RPMI7951 (cell line): ENCODE data around the gene RAPSN. TPM values are rescaled to one million over a fixed set of nuclear protein-coding genes. Genes with fewer than 3 reads are reported as not detected.

Experiments
- DNase-seq: peaks from one replicate; pipeline ENCODE4 v3.0.0-alpha.2; 2012; ENCODE audit warnings: low read depth
- total RNA-seq: library from RNA; depleted of rRNA; stranded (reverse); fragments of >200 nt; shearing (Covaris generic); gene quantifications from 2 replicates; pipeline ENCODE4 v1.2.3, GENCODE V29; 2014

The RAPSN gene
- total RNA-seq, 1 experiment from 2014 or later: not detected

DNA sequence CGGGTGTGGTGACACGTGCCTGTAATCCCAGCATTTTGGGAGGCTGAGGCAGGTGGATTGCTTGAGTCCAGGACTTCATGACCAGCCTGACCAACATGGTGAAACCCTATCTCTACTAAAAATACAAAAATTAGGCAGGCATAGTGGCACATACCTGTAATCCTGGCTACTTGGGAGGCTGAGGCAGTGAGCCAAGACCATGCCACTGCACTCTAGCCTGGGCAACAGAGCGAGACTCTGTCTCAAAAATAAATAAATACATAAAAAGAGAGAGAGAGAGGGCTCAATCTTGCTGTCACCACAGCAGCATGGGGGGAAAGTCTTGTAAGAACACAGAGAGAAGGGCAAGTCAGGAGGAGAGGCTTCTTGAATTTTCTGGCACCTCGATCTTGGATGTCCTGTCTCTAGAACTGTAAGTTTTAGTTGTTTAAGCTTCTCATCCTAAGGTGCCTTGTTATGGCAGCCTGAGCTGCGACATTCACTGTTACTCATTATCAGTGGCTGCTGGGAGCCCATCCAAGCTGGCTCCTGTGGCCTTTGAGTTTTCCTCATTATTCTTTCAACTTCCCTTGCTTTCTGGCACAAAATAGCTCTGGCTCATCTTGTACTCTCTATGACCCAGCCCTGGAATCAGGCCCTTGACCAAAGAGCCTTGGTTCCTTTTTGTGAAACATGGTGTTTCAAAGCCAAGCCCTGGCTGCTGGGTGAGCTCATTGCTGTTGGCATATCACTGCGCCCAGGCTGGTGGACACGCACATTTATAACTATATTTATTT lies 14.7 kb downstream of the RAPSN start:
- DNase-seq: peak; percentile 74

DNA sequence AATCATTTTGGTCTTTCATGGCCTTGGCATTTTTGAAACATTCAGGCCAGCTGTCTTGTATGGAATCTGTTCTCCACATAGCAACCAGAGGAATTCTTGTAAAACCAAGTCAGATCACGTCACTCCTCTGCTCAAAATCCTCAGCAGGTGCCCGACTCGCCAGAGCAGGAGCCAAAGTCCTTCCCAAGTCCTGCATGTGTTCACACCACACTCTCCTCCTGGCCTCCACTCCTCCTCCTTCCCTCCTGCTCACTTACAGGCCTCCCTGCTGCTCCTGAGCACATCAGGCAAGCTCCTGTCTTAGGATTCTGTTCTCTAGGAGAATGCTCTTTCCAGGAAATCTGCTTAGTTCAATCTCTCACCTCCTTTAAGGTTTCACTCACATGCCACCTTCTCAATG lies 15.8 kb downstream of the RAPSN start:
- DNase-seq: no peak

- DNase-seq: no peak
Measured at GRCh38 chr11:47431356-47432083, 17.4 kb downstream of the RAPSN start.

DNA sequence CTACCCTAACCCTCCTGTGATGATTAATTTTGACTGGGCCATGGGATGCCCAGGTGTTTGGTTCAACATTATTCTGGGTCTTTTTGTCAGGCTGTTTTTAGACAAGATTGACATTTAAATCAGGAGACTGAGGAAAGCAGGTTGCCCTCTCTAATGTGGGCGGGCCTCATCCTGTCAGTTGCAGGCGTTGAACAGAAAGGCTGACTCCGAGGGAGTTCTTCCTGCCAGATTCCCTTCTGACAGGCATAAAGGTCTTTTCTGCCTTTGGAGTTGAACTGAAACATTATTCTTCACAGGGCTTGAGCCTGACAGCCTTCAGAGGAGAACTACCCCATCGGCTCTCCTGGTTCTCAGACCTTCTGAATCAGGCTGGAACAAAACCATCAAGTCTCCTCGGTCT lies 18.4 kb downstream of the RAPSN start:
- no peak for DNase-seq

DNA sequence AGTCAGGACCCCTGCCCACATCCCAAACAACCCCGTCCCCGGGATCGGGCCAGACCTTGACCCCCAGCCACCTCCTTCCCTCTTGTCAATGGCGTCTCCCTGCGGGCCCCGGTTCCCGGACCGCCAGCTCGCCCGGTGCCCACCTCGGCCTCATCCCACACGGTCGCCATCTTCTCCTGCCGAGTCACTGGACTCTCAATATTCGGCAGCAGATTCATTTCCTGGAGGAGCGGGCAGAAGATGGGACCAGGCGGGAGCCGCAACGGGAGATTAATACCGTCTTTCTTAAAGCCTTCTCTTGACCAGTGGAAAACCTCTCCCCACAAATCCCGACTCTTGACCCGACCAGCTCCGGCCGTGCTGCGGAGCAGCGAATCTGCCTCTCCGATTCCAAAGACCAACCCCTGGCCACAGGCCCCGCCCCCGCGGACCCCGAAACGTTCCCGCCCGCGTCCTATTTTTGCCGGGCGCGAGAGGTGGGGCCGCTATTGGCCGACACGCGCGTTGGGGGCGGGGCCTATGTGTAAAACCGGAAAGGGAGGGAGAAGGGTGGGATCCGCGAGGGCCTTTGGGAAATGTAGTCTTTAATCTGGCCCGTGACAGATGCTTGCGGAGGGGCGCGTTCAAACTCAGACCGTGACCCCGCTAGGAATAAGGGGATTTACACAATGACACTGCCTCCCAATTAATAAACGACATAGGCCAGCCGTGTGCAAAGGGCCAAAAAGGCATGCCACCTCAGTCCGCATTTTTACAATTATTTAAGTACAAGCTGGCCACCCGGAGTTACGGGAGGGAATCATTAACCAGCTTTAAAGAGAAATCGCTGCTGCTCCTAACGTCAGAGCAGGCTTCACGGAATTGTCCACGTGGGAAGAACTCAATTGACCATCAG lies 22.6 kb downstream of the RAPSN start, which contains the start of gene PSMC3:
TSS of gene PSMC3 (minus strand) at position 378 of the 895 bp plus-strand sequence. CDS start at position 218, 160 bp downstream.
- DNase-seq: peak; percentile 93

DNA sequence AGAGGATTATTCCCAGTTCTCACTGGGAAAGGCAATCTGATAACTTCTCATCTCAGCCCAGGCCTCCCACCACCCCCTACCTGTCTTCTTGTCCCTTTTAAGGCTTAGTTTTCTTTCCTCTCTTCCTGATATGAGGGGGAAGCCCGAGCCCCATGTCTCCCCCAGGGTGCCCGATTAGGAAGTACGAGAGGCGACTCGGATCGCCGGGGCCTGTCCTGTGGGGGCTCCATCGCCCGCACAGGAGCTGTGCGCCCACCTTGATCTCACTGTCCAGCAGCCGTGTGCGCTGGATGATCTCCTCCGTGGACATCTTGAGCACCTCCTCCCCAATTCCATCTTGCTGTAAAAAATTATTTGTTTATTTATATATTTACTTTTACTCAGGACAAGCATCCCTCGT lies 23.3 kb downstream of the RAPSN start:
- DNase-seq: no peak

DNA sequence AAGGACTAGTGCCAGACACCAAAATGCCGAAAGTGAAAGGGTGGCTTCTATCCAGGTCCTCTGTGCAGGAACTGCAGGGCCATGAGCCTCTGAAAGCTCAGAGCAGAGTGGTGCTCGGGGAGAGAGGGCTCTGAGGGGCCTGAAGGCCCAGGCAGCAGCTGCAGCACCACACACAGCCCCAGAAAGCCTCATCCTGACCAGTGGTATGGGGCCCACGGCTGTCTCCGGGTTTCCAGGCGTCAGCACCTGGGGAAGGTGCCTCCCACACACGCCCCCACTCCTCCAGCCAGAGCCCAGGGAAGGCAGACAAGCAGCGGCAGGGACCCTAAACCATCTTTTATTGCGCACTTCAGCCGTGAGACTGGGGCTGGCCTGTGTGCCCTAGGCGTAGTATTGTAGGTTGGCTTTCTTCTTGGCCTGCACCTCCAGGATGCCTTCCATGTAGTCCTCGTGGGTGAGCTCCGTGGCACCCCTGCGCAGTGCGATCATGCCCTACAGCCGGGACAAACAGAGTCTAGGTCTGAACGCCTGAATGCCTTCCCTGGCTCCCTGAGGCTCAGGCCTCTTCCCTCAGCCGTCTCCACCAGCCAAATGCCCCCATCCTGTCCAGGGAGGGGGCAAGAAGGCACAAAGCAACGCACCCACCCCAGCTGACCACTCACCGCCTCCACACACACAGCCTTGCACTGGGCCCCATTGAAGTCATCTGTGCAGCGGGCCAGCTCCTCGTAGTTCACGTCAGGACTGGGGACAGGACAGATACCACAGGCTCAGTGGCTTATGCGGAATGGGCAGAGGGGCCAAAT lies 30.3 kb downstream of the RAPSN start:
- DNase-seq: no peak

- DNase-seq: no peak
Measured at GRCh38 chr11:47417712-47418111, 31.2 kb downstream of the RAPSN start.

GRCh38 chr11:47415949-47416472 lies 32.9 kb downstream of the RAPSN start:
- DNase-seq: peak; percentile 93

DNA sequence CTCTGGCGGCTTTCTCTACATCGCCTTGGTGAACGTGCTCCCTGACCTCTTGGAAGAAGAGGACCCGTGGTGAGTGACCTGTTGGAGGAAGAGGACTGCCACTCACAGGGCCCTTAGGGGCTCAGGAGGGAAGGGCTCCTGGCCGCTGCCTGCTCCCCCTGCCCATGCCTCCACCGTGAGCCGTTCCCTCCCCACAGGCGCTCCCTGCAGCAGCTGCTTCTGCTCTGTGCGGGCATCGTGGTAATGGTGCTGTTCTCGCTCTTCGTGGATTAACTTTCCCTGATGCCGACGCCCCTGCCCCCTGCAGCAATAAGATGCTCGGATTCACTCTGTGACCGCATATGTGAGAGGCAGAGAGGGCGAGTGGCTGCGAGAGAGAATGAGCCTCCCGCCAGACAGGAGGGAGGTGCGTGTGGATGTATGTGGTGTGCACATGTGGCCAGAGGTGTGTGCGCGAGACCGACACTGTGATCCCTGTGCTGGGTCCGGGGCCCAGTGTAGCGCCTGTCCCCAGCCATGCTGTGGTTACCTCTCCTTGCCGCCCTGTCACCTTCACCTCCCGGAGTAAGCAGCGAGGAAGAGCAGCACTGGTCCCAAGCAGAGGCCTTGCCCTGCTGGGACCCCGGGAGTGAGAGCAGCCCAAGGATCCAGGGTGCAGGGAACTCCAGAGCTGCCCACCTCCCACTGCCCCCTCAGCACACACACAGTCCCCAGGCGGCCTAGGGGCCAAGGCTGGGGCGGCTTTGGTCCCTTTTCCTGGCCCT lies 33.7 kb downstream of the RAPSN start:
- DNase-seq: no peak

DNA sequence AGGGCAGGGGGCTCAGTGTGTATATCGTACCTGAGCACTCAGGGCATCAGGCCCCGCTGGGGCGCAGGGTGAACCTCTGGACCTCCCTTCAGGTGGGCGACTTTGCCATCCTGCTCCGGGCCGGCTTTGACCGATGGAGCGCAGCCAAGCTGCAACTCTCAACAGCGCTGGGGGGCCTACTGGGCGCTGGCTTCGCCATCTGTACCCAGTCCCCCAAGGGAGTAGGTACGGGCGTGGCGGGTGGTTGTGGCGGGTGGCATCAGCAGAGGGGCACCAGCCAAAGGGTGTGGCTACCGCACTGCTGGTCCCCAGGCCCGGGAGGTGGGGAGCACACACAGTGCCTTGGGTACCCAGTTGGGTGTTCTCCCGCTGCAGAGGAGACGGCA lies 34.3 kb downstream of the RAPSN start:
- DNase-seq: no peak

GRCh38 chr11:47413908-47414684 lies 34.8 kb downstream of the RAPSN start:
- peak; percentile 68 for DNase-seq

- no peak for DNase-seq
Measured at GRCh38 chr11:47413351-47413750, 35.6 kb downstream of the RAPSN start.

DNA sequence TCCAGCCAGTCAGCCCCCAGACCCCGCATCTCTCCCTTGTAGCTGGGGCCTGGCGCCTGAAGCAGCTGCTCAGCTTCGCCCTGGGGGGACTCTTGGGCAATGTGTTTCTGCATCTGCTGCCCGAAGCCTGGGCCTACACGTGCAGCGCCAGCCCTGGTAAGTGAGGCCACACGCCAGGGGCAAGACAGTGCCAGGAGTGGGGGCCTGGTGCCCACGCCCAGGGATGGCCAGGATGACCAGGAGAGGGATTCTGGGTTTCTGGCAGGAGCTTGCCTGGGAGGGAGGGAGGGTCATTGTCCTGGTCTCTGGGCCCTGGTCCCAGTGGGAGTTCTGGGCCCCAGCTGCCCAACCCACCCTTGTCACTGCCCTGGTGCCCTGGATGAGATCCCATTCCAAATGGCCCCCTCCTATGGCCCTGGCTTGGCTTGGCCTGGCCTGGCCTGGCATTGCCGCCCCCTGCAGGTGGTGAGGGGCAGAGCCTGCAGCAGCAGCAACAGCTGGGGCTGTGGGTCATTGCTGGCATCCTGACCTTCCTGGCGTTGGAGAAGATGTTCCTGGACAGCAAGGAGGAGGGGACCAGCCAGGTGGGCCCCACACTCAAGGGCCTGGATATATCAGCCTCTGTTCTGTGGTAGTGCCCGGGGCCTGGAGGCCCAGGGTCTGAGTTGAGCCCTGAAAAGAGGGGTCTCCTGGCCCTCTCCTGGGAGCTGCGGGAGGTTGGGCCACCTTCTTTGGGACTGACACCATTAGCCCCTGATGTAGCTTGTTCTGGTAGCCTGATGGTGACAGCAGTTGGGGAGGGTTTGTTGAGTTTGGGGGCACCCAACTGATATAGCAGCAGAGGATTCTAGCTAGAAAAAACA lies 36.8 kb downstream of the RAPSN start:
- peak; percentile 33 for DNase-seq

- no peak for DNase-seq
Measured at GRCh38 chr11:47410370-47411264, 38.3 kb downstream of the RAPSN start.

GRCh38 chr11:47409440-47410369 lies 39.2 kb downstream of the RAPSN start:
- DNase-seq: peak; percentile 83
